Stimulated activated CD8-positive, alpha-beta memory T cell treated with anti-CD3 and anti-CD28 coated beads, Interleukin-15, amount 100 ng/mL, for 4 hours (primary cell): ENCODE results near the gene B3GALT4.
"Not testable (repeated sequence)": the region's sequence is repeated elsewhere in the genome, so short reads cannot be mapped to it uniquely, and the experiment has no call there.

ENCODE experiments used
- DNase-seq, 2 donors: peaks; one replicate each; pipeline ENCODE4 v3.0.0-alpha.2; 2020; ENCODE audit warnings: low read depth in 2 of 2

The B3GALT4 gene

GRCh38 chr6:33272275-33273128 lies 4.4 kb upstream of the B3GALT4 start:
- no peak for DNase-seq

- DNase-seq, result no peak
Observed at GRCh38 chr6:33273129-33273923, 3.6 kb upstream of the B3GALT4 start.

GRCh38 chr6:33273924-33274902 lies 2.7 kb upstream of the B3GALT4 start:
- DNase-seq, result no peak

GRCh38 chr6:33275795-33276580 lies 935 bp upstream of the B3GALT4 start:
- not testable (repeated sequence) for DNase-seq

- DNase-seq, result no peak
Observed at GRCh38 chr6:33276581-33276863, 401 bp upstream of the B3GALT4 start.

- DNase-seq, result no peak
Observed at GRCh38 chr6:33277663-33278391, 904 bp downstream of the B3GALT4 start.

- no peak for DNase-seq
Observed at GRCh38 chr6:33278392-33278741, 1.4 kb downstream of the B3GALT4 start.

GRCh38 chr6:33278810-33279209 lies 1.9 kb downstream of the B3GALT4 start:
- DNase-seq, result no peak

GRCh38 chr6:33279257-33279695 lies 2.4 kb downstream of the B3GALT4 start:
- no peak for DNase-seq

GRCh38 chr6:33279971-33280511 lies 3.1 kb downstream of the B3GALT4 start:
- DNase-seq, result no peak

- DNase-seq, result no peak
Observed at GRCh38 chr6:33280539-33280938, 3.6 kb downstream of the B3GALT4 start.

GRCh38 chr6:33285214-33285613 lies 8.3 kb downstream of the B3GALT4 start:
- DNase-seq, result not testable (repeated sequence)

GRCh38 chr6:33286946-33287914 lies 10.3 kb downstream of the B3GALT4 start:
- no peak for DNase-seq

GRCh38 chr6:33288141-33288920 lies 11.4 kb downstream of the B3GALT4 start:
- DNase-seq, result no peak

- DNase-seq, result peak; percentile 64 to 80
Observed at GRCh38 chr6:33288921-33289783, 12.2 kb downstream of the B3GALT4 start, which contains the start of the genes PFDN6 and WDR46. TSS of gene PFDN6 (plus strand) at chr6:33289601. CDS start at chr6:33289857, 256 bp downstream. TSS of gene WDR46 (minus strand) at chr6:33289239. CDS start at chr6:33289170, 69 bp downstream.

GRCh38 chr6:33289784-33290315 lies 12.9 kb downstream of the B3GALT4 start:
- no peak for DNase-seq

GRCh38 chr6:33290459-33290858 lies 13.5 kb downstream of the B3GALT4 start:
- DNase-seq, result no peak
